ENCODE results near the gene ALPL. TPM values are rescaled to one million over a fixed set of nuclear protein-coding genes. Genes with fewer than 3 reads are reported as not detected.

The ALPL gene
- total RNA-seq, 2 experiments from 2014 or later: not detected

DNA sequence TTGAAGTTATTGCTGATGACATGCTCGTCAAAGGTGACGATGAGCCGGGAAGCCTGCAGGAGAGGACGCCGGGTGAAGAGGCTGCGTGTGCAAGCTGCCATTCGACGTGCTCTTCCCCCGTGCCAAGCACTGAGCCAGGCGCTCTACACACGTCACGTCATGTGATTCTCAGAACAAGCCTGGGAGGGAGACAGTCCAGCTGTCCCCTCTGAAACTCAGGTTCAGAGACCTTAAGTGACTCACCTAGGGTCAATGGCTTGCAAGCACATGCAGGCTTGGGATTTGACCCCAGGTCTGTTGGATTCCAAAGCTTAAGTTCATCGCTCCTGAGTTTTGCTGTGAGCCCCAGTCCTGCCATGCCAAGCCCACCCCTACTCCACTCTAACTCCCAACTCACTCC, 102.8 kb downstream of the ALPL start:
- Mint-ChIP-seq H3K4me3 (no peak overlapping the region), H3K27ac (no peak overlapping the region)
- CTCF ChIA-PET: no interaction called here

DNA sequence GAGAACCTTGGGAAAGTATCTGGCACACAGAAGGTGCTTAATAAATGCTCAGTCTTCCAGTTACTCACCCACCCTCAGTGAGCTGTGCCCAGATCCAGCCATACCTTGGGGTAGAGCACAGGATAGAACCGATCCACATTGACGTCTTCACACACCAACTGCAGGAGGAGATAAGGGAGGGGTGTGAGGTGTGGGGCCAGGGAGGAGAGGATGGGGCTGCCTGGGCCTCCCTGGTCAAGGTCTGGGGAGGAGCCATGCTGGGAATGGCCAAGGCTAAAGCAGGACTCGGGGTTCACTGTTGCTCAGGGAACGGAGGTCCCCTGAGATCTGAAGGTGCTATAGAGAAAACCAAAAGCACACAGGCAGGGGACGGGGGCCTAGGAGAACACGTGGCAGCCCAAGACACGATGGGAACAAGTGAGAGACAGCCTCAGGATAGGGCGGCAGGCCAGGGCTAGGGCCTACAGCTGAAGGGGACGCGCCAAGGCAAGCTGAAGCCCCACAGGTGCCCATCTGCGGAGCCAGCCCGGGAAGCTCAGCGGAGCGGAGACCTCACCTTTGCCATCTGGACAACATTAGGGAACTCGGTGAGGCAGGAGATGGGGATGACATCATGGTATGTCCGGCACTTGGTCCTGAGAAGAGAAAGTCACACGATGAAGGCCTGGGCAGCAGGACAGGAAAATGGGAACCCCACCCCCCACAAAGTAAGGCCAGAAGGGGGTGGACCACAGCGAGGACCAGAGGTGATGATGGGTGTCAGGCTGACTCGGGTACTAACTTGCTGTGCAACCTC, 104.0 kb downstream of the ALPL start:
- no peaks in the 10 kb centered on the region for H3K36me3 Mint-ChIP-seq (ENCODE audit: low read depth)
- H3K27me3 Mint-ChIP-seq: peaks cover 4% of the 10 kb centered on the region
- ATAC-seq: no peak
- H3K9me3 Mint-ChIP-seq: no peaks in the 10 kb centered on the region
- CTCF ChIA-PET: no interaction called here
- no peak overlapping the region for H3K4me3 Mint-ChIP-seq
- POLR2A ChIA-PET: no interaction called here
- no peaks in the 10 kb centered on the region for H3K4me1 Mint-ChIP-seq (ENCODE audit: low read depth)
- intact Hi-C loops (cut with micrococcal nuclease): no loop called here
- no peak for DNase-seq
- no peak overlapping the region for H3K27ac Mint-ChIP-seq
- TF ChIP-seq, protein P1, sequence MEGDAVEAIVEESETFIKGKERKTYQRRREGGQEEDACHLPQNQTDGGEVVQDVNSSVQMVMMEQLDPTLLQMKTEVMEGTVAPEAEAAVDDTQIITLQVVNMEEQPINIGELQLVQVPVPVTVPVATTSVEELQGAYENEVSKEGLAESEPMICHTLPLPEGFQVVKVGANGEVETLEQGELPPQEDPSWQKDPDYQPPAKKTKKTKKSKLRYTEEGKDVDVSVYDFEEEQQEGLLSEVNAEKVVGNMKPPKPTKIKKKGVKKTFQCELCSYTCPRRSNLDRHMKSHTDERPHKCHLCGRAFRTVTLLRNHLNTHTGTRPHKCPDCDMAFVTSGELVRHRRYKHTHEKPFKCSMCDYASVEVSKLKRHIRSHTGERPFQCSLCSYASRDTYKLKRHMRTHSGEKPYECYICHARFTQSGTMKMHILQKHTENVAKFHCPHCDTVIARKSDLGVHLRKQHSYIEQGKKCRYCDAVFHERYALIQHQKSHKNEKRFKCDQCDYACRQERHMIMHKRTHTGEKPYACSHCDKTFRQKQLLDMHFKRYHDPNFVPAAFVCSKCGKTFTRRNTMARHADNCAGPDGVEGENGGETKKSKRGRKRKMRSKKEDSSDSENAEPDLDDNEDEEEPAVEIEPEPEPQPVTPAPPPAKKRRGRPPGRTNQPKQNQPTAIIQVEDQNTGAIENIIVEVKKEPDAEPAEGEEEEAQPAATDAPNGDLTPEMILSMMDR (IDR thresholded peaks at IDR 0.05): no peak

More for the DNA sequence above, 102.8 kb downstream of the ALPL start:
- Mint-ChIP-seq H3K36me3 (ENCODE audit: low read depth) (no peaks in the 10 kb centered on the region), H3K27me3 (peaks cover 13% of the 10 kb centered on the region), H3K9me3 (no peaks in the 10 kb centered on the region), H3K4me1 (ENCODE audit: low read depth) (peaks cover 8% of the 10 kb centered on the region)
- POLR2A ChIA-PET: no interaction called here
- TF ChIP-seq, protein P1 (IDR thresholded peaks at IDR 0.05): no peak
- DNase-seq (no peak), ATAC-seq (no peak)
- intact Hi-C loops (cut with micrococcal nuclease): no loop called here

DNA sequence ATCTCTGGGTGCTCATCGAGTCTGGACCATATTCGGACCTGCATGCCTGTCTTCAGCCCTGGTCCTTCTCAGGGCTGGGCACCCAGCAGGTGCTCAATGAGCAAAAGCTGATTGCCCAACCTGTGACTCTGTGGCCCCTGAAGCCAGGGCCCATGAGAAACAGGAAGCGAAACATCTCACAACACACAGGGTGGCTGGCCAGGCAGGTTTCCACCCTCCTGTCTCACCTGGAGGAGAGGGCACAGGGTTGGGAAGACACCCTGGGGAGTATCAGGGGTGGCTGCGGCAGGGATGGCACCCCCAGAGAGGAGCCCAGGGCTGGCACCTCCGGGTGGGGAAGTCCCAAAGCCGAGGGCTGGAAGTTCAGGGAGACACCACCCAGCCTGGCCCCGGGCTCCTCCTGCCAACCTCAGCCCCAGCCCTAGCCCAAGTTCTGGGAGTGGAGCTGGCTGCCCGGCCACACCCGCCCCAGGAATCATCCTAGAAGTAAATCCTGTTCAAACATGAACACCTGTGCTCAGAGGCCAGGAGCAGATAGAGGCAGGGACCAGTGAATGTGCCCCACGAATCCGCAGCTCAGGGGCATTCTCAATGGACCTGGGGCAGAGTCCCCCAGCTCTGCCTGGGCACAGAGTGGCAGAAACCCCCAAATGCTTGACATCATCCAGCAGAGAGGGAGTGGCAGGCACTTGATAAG, 105.3 kb downstream of the ALPL start:
- POLR2A ChIA-PET: no interaction called here
- Mint-ChIP-seq H3K27ac (no peak overlapping the region), H3K36me3 (ENCODE audit: low read depth) (no peaks in the 10 kb centered on the region), H3K9me3 (no peaks in the 10 kb centered on the region), H3K4me1 (ENCODE audit: low read depth) (no peaks in the 10 kb centered on the region), H3K4me3 (no peak overlapping the region), H3K27me3 (peaks cover 3% of the 10 kb centered on the region)
- DNase-seq (no peak), ATAC-seq (no peak)
- CTCF ChIA-PET: no interaction called here
- intact Hi-C loops (cut with micrococcal nuclease): no loop called here
- TF ChIP-seq, protein P1 (IDR thresholded peaks at IDR 0.05): no peak

DNA sequence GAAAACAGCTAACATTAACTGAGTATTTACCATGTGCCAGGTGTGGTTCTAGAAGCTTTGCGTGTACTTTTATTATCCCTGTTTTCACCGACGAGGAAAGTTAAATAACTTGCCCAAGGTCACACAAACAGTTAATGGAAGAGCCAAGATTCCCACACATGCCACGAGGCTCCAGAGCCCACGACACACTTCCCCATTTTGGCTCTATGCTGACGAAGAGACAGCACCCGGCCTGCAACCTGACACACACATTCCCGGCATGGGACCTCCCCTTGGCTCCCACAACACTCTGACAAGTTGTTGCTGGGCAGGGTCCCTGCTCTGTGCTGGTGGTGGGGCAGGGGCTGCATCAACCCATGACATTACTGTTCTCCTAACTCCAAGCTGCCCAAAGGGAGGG, 107.1 kb downstream of the ALPL start:
- H3K27ac Mint-ChIP-seq: no peak overlapping the region
- H3K4me1 Mint-ChIP-seq (ENCODE audit: low read depth): no peaks in the 10 kb centered on the region
- ATAC-seq (no peak), DNase-seq (no peak)
- H3K27me3 Mint-ChIP-seq: peaks cover 9% of the 10 kb centered on the region
- CTCF ChIA-PET: no interaction called here
- H3K9me3 Mint-ChIP-seq: no peaks in the 10 kb centered on the region
- POLR2A ChIA-PET: no interaction called here
- intact Hi-C loops (cut with micrococcal nuclease): no loop called here
- H3K4me3 Mint-ChIP-seq: no peak overlapping the region
- TF ChIP-seq, protein P1 (IDR thresholded peaks at IDR 0.05): no peak
- no peaks in the 10 kb centered on the region for H3K36me3 Mint-ChIP-seq (ENCODE audit: low read depth)

DNA sequence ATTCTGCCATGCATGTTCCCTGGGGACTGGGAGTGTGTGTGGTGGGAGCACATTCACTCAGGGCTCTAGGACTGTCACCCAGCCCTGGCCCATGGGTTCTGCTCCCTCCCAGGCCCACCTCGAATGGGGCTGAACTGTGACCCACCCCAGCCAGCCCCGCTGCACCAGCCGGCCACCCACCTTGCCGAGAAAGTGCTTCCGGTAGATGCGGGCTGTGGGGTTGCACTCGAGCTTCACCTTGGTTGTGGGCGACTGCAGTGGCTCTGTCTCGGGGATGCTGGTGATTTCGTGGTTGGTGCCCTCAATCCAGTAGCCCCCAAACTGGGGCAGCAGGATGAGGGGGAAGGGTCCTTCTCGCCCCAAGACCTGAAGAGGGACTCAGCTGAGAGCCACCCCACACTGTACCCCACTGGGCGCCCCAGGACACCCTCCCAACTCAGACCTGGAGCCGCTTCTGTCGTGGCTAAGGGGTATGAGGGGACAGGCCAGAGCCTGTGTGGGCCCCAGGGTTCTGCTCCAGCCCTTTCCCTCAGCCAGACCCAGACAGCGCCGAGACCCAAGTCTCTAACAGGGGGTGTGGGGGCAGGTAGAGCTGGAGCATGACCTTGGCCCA, 108.0 kb downstream of the ALPL start:
- no peak overlapping the region for H3K27ac Mint-ChIP-seq
- intact Hi-C loops (cut with micrococcal nuclease): no loop called here
- TF ChIP-seq, protein P1 (IDR thresholded peaks at IDR 0.05): no peak
- no peak for ATAC-seq
- ChIA-PET POLR2A (interaction anchor here (0.8 kb wide), 1 partner anchor 9 kb away, joined by 3 read pairs; no protein-coding TSS in a partner anchor), CTCF (no interaction called here)
- DNase-seq: no peak
- H3K4me1 Mint-ChIP-seq (ENCODE audit: low read depth): no peaks in the 10 kb centered on the region
- no peaks in the 10 kb centered on the region for H3K9me3 Mint-ChIP-seq
- peaks cover 15% of the 10 kb centered on the region for H3K27me3 Mint-ChIP-seq
- H3K36me3 Mint-ChIP-seq (ENCODE audit: low read depth): no peaks in the 10 kb centered on the region
- no peak overlapping the region for H3K4me3 Mint-ChIP-seq
